ENCODE results near the gene TNP2.

Gene TNP2

GRCh38 chr16:11276143-11276895 is 7.2 kb upstream of the TNP2 start, which contains the start of gene PRM2:
Gene PRM2 (minus strand): TSS chr16:11276480. CDS start chr16:11276370, 110 bp downstream.
- TF ChIP-seq, protein P1, sequence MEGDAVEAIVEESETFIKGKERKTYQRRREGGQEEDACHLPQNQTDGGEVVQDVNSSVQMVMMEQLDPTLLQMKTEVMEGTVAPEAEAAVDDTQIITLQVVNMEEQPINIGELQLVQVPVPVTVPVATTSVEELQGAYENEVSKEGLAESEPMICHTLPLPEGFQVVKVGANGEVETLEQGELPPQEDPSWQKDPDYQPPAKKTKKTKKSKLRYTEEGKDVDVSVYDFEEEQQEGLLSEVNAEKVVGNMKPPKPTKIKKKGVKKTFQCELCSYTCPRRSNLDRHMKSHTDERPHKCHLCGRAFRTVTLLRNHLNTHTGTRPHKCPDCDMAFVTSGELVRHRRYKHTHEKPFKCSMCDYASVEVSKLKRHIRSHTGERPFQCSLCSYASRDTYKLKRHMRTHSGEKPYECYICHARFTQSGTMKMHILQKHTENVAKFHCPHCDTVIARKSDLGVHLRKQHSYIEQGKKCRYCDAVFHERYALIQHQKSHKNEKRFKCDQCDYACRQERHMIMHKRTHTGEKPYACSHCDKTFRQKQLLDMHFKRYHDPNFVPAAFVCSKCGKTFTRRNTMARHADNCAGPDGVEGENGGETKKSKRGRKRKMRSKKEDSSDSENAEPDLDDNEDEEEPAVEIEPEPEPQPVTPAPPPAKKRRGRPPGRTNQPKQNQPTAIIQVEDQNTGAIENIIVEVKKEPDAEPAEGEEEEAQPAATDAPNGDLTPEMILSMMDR (IDR thresholded peaks at IDR 0.05; ENCODE audit: low read depth, low read length), result no peak
- DNase-seq (ENCODE audit: low read depth in 2 of 2), result no peak
- no peak within 1 kb of the TSS for H3K4me3 ChIP-seq (replicated peaks in 1 of 2; ENCODE audit: low read depth in 2 of 2, low read length in 2 of 2)

GRCh38 chr16:11274964-11275363 is 5.8 kb upstream of the TNP2 start:
- no peak for DNase-seq (ENCODE audit: low read depth in 2 of 2)
- H3K4me3 ChIP-seq (replicated peaks in 1 of 2; ENCODE audit: low read depth in 2 of 2, low read length in 2 of 2), result no peak overlapping the region
- TF ChIP-seq, protein P1 (IDR thresholded peaks at IDR 0.05; ENCODE audit: low read depth, low read length), result no peak

DNA sequence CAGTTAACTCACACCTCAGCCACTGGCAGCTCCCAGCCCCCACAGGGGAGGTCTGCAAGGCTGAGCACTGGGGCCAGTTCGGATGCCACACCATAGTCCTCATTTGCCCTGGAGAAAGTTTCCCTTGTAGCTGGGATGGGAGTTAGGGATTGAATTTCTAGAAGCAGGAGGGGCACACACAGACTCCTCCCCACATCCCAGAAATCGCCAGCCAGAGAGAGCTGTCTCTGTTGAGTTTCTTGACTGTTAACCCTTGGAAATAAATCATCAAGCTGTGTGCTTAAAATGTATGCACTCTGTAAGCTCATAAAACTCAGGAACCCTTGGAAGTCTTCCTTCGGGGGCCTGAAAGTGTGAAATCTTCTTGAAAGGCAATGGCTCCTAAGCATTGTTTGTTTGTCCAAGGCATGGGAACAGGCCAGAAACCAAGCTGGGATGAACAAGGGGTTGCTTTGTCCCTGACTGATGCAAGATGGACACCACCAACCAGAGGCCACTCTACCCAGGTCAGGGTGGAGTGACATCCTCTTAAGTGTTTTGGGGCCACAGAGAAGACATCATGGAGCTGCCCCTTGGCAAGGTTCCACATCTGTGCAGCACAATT is 4.7 kb upstream of the TNP2 start:
- DNase-seq (ENCODE audit: low read depth in 2 of 2), result no peak
- no peak overlapping the region for H3K4me3 ChIP-seq (replicated peaks in 1 of 2; ENCODE audit: low read depth in 2 of 2, low read length in 2 of 2)
- TF ChIP-seq, protein P1 (IDR thresholded peaks at IDR 0.05; ENCODE audit: low read depth, low read length), result no peak

DNA sequence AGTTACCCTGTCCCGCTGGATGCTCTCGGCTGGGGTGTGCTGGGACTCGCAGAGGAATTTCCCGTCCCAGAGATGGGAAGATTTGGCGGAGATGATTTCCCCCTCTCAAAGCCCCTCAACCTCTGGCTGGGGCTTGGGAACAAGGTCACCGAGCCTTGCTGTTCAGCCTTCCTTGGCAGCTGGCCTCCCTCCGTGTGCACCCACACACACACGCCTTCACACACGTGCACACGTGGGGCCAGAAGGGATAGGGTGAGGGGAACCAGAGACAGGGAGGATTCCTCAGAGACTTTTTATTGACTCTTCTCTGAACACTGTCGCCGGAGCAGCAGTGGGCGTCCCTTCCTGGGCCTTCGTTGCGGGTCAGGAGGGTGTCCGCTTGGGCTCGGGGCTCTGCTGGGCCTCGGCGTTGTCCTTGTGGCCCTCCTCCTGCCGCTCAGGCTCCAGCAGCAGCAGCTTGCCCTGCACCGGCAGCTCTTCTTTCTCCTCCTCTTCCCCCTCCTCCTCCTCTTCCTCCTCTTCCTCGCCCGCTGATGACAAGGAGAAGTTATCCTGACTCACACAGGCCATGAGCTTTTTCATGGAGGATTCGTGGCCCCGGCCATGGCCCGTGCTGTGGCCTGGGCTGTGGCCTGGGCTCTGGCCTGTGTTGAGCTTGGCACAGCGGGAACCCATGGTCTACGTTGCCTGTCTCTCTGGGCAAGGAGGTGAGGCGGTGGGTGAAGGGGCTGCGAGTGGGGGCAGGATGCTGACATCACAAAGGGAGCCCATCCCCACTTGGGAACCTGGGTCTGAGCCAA is 4.0 kb upstream of the TNP2 start, which contains the start of gene PRM3:
Gene PRM3 (minus strand): TSS at position 709 of the 800 bp plus-strand sequence. CDS start 34 bp downstream, at position 675.
- no peak within 1 kb of the TSS for H3K4me3 ChIP-seq (replicated peaks in 1 of 2; ENCODE audit: low read depth in 2 of 2, low read length in 2 of 2)
- DNase-seq (ENCODE audit: low read depth in 2 of 2), result no peak
- TF ChIP-seq, protein P1 (IDR thresholded peaks at IDR 0.05; ENCODE audit: low read depth, low read length), result no peak

DNA sequence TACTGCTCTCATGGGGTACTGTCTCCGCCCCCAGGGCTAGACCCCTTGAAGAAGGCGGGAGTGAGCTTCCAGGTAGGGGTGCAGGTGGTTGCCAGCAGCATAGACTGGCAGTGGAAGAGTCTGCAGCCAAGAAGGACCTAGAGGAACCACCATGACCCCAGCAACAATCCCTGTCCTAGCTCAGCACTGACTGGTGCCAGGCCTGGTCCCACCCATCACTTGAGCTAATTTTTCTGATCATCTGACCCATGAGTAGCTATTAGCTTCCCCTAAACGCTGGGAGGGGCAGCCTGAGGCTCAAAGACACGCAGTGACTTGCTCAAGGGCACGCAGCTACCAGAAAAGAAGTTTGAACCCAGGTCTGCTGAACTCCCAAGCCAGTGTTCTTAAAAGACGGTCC is 3.4 kb upstream of the TNP2 start:
- H3K4me3 ChIP-seq (replicated peaks in 1 of 2; ENCODE audit: low read depth in 2 of 2, low read length in 2 of 2), result no peak overlapping the region
- TF ChIP-seq, protein P1 (IDR thresholded peaks at IDR 0.05; ENCODE audit: low read depth, low read length), result no peak
- DNase-seq (ENCODE audit: low read depth in 2 of 2), result no peak

- no peak for DNase-seq (ENCODE audit: low read depth in 2 of 2)
- H3K4me3 ChIP-seq (replicated peaks in 1 of 2; ENCODE audit: low read depth in 2 of 2, low read length in 2 of 2), result no peak overlapping the region
- TF ChIP-seq, protein P1 (IDR thresholded peaks at IDR 0.05; ENCODE audit: low read depth, low read length), result no peak
These were observed 2.5 kb upstream of the TNP2 start for GRCh38 chr16:11271610-11272009.

Measured in cardiac fibroblast (primary cell).